Transverse colon (tissue), 3 donors: ENCODE results near the gene SART3.

Experiments
- CTCF ChIP-seq, 5 experiments: fragments of 200-600 bp in 3 of 5; fragments of 450-650 bp in 2 of 5; sonication (generic) in 3 of 5; IDR thresholded peaks; 1 replicate in 2 of 5; 2 replicates in 3 of 5; pipeline ENCODE4 v1.5.1; 2016 to 2017; ENCODE audit warnings: antibody characterized with exemption in 5 of 5, inconsistent platforms in 3 of 5, mild to moderate bottlenecking in 2 of 5, moderate library complexity in 1 of 5
- EP300 ChIP-seq: sonication (generic); formaldehyde crosslinking; IDR thresholded peaks from one replicate; pipeline ENCODE4 v1.6.1; 2017; ENCODE audit warnings: antibody characterized with exemption, low read depth

GRCh38 chr12:108571609-108572165, 10.7 kb upstream of the SART3 start:
- no peak for TF ChIP-seq CTCF (IDR thresholded peaks at IDR 0.05)
- TF ChIP-seq EP300: no peak
